Thoracic aorta endothelial cell (primary cell): ENCODE measurements around the gene MEIOSIN. TPM values are rescaled to one million over a fixed set of nuclear protein-coding genes. Genes with fewer than 3 reads are reported as not detected.

Experiments
- total RNA-seq: library from RNA; depleted of rRNA; stranded (reverse); fragments of >200 nt; gene quantifications from 2 replicates; pipeline ENCODE4 v1.2.3, GENCODE V29; 2012

The MEIOSIN gene, protein sequence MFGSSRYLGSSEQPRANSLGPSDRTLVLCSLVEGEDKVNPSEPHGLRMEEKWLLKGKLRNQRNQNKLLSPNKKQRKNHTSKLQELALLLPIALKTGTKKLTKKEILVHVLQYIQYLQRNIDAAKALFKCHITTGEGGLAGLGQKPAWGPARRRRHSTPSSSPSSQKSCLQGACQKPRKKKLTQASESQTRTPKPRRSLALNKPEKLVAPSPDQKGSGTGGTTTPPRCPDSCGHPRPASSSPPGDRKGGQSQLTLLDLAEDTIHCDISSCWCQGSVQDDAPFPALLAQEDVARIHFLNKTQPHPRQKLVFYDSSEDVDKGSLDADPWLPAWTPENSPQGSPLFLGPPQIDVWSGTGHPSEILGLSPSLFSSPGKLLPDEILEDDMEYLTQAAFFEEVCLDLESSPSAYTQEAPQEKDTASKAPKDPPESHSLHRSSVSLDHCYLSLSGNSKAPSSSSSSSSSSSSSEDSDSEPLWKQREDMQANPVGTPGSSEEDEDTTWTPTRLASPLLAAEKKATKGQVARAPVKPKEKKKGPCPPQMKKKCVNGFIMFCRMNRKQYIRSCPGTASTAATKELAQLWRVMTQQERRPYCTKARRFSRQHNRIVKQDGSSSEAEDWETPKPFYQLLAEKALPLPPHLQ
- total RNA-seq, result not detected in 2 replicates

DNA sequence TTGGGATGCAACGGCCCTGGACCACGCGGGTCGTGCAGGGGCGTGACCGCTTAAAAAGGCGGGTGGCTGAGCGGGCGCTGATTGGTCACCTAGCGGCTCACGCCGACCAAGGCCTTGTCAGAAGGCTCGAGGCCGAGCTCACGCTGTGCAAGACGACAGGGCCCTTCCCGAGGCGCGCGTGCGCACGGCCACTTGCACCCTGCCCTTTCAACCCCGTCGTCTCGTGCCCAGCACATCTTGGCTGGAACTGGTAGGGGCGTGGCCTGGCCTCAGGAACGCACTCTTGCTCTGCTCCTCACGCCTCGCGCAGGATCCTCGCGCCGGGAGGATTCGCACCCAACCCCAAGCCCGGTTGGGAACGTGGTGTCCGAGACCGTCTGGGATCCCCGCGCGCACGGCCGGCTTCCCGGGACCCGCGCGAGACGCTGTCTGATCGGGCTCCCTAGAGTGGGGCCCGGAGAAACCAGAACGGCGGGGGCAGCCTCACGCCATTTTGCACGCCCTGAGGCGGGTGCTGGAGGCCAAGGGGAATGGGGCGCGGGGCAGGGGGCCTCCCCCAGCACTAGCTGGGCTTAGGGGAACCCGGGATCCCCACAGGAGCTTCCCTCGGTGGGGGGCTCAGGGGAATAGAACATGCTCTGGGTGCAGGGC is at the start of gene MEIOSIN:
Gene MEIOSIN (plus strand): TSS at position 280 of the 651 bp plus-strand sequence. CDS start 1,938 bp downstream, outside the sequence.

GRCh38 chr19:45691516-45692186 is 41.6 kb upstream of the MEIOSIN start, which contains the start of gene SNRPD2:
Gene SNRPD2 (minus strand): TSS chr19:45691953. CDS start chr19:45691888, 65 bp downstream.

GRCh38 chr19:45692187-45693105 is 40.8 kb upstream of the MEIOSIN start, which contains the start of gene QPCTL:
Gene QPCTL (plus strand): TSS chr19:45692666. CDS start chr19:45692704, 38 bp downstream.

DNA sequence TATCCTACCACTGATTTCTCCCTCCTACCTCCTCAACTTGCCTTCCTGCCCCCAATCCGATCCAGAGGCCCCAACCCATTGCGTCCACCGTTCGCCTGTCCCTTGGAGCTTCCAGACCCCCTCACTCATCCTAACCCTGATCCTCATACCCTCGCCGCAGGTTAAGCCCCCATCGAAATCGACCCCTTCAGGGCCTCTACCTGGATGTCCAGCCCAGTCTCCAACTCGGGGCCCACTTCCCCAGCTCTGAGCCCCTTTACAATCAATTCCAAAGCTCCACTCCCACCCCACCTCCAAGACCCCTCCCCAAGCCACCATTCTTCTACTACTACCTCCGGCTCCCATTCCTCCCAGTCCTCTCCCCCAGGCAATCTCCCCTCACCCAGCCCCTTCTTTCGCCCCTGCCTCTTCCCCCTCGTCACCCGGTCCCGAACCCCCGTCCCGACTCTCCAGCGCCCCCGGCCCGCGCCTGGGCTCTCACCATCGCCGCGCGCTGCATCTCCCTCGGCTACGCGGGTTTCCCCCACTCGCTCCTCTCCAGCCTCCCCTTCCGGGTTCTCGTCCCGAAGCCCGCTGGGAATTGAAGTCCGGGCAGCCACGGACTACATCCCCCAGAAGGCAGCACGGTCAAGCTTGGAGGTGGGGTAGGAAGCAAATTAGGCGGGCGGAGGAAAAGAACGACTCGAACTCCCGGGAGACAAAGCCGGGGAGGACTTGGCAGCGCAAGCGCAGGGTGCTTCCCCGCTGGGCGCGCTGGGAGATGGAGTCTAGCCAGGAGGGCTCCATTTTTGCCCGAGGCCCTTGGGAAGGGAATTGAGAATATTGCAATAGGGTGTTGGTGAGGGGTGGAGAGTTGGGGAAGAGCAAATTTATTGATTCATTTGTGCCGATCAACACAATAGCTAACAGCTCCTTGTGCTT is 2.6 kb upstream of the MEIOSIN start, which contains the start of gene FBXO46:
Gene FBXO46 (minus strand): TSS at position 529 of the 921 bp plus-strand sequence. CDS start 17,401 bp downstream, outside the sequence.

GRCh38 chr19:45768984-45769782 is 35.9 kb downstream of the MEIOSIN start, which contains the start of gene SIX5:
Gene SIX5 (minus strand): TSS chr19:45769252. CDS start chr19:45768844, 408 bp downstream.

GRCh38 chr19:45782162-45782691 is 49.0 kb downstream of the MEIOSIN start, which contains the start of gene DMPK:
Gene DMPK (minus strand): TSS chr19:45782490. CDS start chr19:45782352, 138 bp downstream.

DNA sequence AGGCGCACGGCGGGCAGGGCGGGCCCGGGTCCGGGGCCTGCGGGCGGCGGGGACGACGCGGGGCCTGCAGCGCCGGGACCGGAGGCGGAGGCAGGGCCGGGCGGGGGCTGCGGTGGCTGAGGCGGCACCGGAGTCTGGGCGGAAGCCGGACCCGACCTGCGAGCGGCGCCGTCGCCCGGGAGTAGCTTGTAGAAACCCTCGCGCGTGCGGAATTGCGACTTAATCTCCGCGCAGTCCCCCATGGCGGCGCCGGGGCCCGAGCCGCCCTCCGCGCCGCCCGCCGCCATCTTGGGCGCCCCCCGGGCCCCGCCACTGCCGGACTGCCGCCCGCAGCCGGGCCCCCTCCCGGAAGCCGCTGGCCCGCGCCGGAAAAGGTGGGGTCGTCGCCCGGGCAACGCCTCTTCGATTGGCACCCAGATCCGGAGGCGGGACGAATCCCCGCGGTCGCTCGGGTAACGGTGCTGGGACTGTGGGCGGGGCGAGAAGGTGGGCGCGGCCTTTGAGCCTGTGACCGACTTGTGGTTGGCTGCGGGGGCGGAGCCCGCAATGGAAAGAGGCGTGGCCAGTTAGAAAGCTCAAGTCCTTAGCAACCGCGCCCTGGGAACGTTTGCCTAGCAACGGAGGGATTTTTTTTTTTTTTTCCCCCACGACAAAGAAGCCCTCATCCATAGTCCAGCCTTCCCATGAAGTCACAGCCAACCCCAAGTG is 59.4 kb downstream of the MEIOSIN start, which contains the start of gene DMWD:
Gene DMWD (minus strand): TSS at position 376 of the 708 bp plus-strand sequence. CDS start 89 bp downstream, at position 287.

Other genes with a start within 250 kb of the MEIOSIN start
- gene RTN2, start 236.4 kb upstream of the MEIOSIN start, total RNA-seq, result 5.5 and 6.9 TPM in 2 replicates
- 1.5 and 2.1 TPM in 2 replicates for gene PPM1N, start 235.0 kb upstream of the MEIOSIN start, total RNA-seq
- gene VASP, start 226.0 kb upstream of the MEIOSIN start, total RNA-seq, result 178 and 185 TPM in 2 replicates
- gene OPA3, start 148.6 kb upstream of the MEIOSIN start, total RNA-seq, result 10.4 and 14.6 TPM in 2 replicates
- 10.0 and 15.7 TPM in 2 replicates for gene GPR4, start 131.2 kb upstream of the MEIOSIN start, total RNA-seq
- 17.2 and 17.7 TPM in 2 replicates for gene EML2, start 94.0 kb upstream of the MEIOSIN start, total RNA-seq
- gene GIPR, start 65.2 kb upstream of the MEIOSIN start, total RNA-seq, result not detected in 2 replicates
- 195 and 253 TPM in 2 replicates for gene SNRPD2, start 41.5 kb upstream of the MEIOSIN start, total RNA-seq
- gene QPCTL, start 40.8 kb upstream of the MEIOSIN start, total RNA-seq, result 19.4 and 26.7 TPM in 2 replicates
- 9.8 and 12.1 TPM in 2 replicates for gene FBXO46, start 2.5 kb upstream of the MEIOSIN start, total RNA-seq
- 4.1 and 6.4 TPM in 2 replicates for gene SIX5, start 35.8 kb downstream of the MEIOSIN start, total RNA-seq
- 13.4 and 13.5 TPM in 2 replicates for gene DMPK, start 49.1 kb downstream of the MEIOSIN start, total RNA-seq
- 39.4 and 47.8 TPM in 2 replicates for gene DMWD, start 59.4 kb downstream of the MEIOSIN start, total RNA-seq
- gene RSPH6A, start 81.9 kb downstream of the MEIOSIN start, total RNA-seq, result 0.13 and 0.14 TPM in 2 replicates
- 38.3 and 47.0 TPM in 2 replicates for gene SYMPK, start 129.7 kb downstream of the MEIOSIN start, total RNA-seq
- not detected in 2 replicates for gene FOXA3, start 130.9 kb downstream of the MEIOSIN start, total RNA-seq
- 16.1 and 22.4 TPM in 2 replicates for gene IRF2BP1, start 152.7 kb downstream of the MEIOSIN start, total RNA-seq
- gene MYPOP, start 169.2 kb downstream of the MEIOSIN start, total RNA-seq, result 2.4 and 2.7 TPM in 2 replicates
- gene NANOS2, start 181.3 kb downstream of the MEIOSIN start, total RNA-seq, result not detected in 2 replicates
- 8.5 and 16.4 TPM in 2 replicates for gene NOVA2, start 240.4 kb downstream of the MEIOSIN start, total RNA-seq